ENCODE data around the gene FICD.

FICD gene

DNA sequence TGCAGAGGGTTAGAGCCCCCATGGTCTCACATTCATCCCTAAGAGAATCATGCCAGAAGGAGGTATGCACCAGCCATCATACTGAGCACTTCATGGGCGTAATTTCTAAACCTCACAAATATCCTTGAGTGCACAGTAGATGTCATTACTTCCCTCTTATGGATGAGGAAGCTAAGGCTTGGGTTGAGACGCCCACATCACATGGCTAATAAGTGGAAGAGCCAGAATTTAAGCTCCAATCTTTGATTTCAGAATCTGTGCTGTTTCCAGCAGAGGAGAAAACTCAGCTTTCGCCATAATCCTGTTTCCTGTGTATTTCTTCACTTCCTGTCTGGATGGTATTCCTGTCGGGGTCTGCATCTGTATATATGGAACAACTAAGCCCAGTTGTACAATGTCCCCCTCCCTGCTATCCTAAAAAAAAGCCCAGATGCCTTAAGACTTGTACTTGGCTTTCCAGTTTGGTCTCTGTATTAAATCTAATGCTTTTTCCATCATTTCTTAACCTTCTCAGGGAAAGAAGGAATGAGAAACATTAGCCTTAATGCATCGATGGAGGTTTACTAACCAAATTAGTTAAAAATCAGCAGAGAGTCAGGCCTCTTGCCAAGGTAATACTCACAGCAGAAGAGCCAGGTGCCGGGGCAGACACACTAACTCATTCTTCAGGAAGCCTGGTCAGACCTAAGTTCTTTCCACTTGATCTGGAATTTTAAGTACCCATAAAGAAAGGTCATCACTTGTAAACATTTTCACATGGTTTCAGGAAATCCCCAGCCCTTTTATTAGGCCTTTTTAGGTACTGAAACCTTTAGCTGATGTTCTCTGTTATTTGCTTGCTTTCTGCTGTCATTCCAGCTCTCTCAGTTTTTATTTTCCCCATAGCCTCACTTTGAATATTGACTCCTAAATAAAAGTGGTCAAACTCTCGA lies 52.6 kb downstream of the FICD start:
- DNase-seq (ENCODE audit: low read depth), result no peak

DNA sequence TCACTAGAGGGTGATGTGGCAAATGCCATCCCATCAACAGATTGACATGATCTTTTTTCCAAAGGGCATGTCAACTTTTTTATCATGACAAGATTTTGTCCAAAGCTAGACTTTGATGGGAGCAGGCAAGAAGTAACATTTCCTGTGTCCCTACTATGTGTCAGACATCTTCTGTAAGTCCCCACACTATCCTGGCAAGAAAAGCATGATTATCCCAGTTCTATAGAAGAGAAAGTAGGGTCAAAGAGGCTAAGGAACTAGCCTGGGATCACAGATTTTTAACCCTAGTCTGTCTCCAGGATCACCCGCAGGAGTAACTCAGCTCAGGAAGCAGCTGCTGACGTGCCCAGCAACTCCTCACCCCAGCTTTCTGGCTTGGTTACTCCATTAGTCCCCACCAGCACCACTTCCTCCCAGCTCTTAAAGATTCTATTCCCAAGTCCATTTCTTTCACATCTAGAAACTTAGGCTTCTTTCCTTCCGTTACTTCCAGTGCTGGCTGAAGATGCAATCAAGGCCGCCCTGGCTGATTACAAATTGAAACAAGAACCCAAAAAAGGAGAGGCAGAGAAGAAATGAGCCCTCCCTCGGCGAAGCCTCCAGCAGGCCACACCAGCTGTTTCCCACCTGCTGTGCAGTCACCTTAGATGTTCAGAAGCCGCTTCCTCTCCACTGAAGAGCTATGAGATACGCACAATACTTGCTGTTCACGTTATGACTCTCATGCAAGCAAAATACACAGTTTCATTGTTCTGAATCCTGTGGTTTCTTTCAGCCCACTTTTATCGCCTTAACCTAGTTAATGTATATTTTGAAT lies 53.5 kb downstream of the FICD start:
- DNase-seq (ENCODE audit: low read depth), result peak; percentile 33
